ENCODE results near the gene XPC. TPM values are rescaled to one million over a fixed set of nuclear protein-coding genes. Genes with fewer than 3 reads are reported as not detected.
A peak's percentile ranks its signal among the peaks of the same experiment; 100 is the strongest.

The XPC gene
- total RNA-seq, 1 experiment from 2014 or later: 34.9 TPM

GRCh38 chr3:14178247-14179113 lies at the start of gene XPC, which contains the start of gene LSM3 (continued):
- no peak for TF ChIP-seq CTCF (IDR thresholded peaks at IDR 0.05)
- TF ChIP-seq ETV6 (CRISPR knock-in tag; IDR thresholded peaks at IDR 0.05): peak; percentile 99
- no peak for TF ChIP-seq ZNF425 (CRISPR knock-in tag; conservative IDR thresholded peaks at IDR 0.05)
- no peak for TF ChIP-seq TEAD4 (CRISPR knock-in tag; IDR thresholded peaks at IDR 0.05)
- TF ChIP-seq RORB (CRISPR knock-in tag; IDR thresholded peaks at IDR 0.05): no peak
- TF ChIP-seq ESRRA (CRISPR knock-in tag; IDR thresholded peaks at IDR 0.05; ENCODE audit: borderline replicate concordance): no peak
- peak; percentile 74 for TF ChIP-seq MAX (CRISPR knock-in tag; IDR thresholded peaks at IDR 0.05)
- peak; percentile 61; the same call in 1 of the 2 replicates for TF ChIP-seq TEAD1 (CRISPR knock-in tag; IDR thresholded peaks at IDR 0.05)
- TF ChIP-seq, protein P1, sequence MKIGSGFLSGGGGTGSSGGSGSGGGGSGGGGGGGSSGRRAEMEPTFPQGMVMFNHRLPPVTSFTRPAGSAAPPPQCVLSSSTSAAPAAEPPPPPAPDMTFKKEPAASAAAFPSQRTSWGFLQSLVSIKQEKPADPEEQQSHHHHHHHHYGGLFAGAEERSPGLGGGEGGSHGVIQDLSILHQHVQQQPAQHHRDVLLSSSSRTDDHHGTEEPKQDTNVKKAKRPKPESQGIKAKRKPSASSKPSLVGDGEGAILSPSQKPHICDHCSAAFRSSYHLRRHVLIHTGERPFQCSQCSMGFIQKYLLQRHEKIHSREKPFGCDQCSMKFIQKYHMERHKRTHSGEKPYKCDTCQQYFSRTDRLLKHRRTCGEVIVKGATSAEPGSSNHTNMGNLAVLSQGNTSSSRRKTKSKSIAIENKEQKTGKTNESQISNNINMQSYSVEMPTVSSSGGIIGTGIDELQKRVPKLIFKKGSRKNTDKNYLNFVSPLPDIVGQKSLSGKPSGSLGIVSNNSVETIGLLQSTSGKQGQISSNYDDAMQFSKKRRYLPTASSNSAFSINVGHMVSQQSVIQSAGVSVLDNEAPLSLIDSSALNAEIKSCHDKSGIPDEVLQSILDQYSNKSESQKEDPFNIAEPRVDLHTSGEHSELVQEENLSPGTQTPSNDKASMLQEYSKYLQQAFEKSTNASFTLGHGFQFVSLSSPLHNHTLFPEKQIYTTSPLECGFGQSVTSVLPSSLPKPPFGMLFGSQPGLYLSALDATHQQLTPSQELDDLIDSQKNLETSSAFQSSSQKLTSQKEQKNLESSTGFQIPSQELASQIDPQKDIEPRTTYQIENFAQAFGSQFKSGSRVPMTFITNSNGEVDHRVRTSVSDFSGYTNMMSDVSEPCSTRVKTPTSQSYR (CRISPR knock-in tag; IDR thresholded peaks at IDR 0.05): no peak
- TF ChIP-seq, protein P2, sequence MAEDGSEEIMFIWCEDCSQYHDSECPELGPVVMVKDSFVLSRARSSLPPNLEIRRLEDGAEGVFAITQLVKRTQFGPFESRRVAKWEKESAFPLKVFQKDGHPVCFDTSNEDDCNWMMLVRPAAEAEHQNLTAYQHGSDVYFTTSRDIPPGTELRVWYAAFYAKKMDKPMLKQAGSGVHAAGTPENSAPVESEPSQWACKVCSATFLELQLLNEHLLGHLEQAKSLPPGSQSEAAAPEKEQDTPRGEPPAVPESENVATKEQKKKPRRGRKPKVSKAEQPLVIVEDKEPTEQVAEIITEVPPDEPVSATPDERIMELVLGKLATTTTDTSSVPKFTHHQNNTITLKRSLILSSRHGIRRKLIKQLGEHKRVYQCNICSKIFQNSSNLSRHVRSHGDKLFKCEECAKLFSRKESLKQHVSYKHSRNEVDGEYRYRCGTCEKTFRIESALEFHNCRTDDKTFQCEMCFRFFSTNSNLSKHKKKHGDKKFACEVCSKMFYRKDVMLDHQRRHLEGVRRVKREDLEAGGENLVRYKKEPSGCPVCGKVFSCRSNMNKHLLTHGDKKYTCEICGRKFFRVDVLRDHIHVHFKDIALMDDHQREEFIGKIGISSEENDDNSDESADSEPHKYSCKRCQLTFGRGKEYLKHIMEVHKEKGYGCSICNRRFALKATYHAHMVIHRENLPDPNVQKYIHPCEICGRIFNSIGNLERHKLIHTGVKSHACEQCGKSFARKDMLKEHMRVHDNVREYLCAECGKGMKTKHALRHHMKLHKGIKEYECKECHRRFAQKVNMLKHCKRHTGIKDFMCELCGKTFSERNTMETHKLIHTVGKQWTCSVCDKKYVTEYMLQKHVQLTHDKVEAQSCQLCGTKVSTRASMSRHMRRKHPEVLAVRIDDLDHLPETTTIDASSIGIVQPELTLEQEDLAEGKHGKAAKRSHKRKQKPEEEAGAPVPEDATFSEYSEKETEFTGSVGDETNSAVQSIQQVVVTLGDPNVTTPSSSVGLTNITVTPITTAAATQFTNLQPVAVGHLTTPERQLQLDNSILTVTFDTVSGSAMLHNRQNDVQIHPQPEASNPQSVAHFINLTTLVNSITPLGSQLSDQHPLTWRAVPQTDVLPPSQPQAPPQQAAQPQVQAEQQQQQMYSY (CRISPR knock-in tag; IDR thresholded peaks at IDR 0.05): no peak
- no peak for TF ChIP-seq HMGA2 (CRISPR knock-in tag; IDR thresholded peaks at IDR 0.05)
- TF ChIP-seq, protein P3, sequence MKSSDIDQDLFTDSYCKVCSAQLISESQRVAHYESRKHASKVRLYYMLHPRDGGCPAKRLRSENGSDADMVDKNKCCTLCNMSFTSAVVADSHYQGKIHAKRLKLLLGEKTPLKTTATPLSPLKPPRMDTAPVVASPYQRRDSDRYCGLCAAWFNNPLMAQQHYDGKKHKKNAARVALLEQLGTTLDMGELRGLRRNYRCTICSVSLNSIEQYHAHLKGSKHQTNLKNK (CRISPR knock-in tag; IDR thresholded peaks at IDR 0.05): no peak; the same call in 1 of the 2 replicates
- TF ChIP-seq GRHL2 (CRISPR knock-in tag; IDR thresholded peaks at IDR 0.05; ENCODE audit: insufficient replicate concordance, severe bottlenecking): no peak
- TF ChIP-seq ATF1 (CRISPR knock-in tag; IDR thresholded peaks at IDR 0.05): no peak
- no peak for TF ChIP-seq ZSCAN18 (CRISPR knock-in tag; IDR thresholded peaks at IDR 0.05)
- no peak for TF ChIP-seq ZNF232 (CRISPR knock-in tag; IDR thresholded peaks at IDR 0.05)
- TF ChIP-seq STAT6 (CRISPR knock-in tag; conservative IDR thresholded peaks at IDR 0.05; ENCODE audit: low read depth): no peak
- no peak for TF ChIP-seq CREB1 (CRISPR knock-in tag; IDR thresholded peaks at IDR 0.05)
- TF ChIP-seq NR2C2 (CRISPR knock-in tag; IDR thresholded peaks at IDR 0.05): no peak
- no peak for TF ChIP-seq CBFB (CRISPR knock-in tag; IDR thresholded peaks at IDR 0.05; ENCODE audit: low read depth)
- TF ChIP-seq ZNF423 (CRISPR knock-in tag; IDR thresholded peaks at IDR 0.05): no peak
- peak; percentile 7; the same call in 1 of the 2 replicates for TF ChIP-seq KAT7 (CRISPR knock-in tag; IDR thresholded peaks at IDR 0.05; ENCODE audit: borderline replicate concordance)
- no peak for TF ChIP-seq ELF4 (CRISPR knock-in tag; IDR thresholded peaks at IDR 0.05; ENCODE audit: low read depth)

Data from WTC11 (cell line).